ENCODE data around the gene NLRP14.

DNA sequence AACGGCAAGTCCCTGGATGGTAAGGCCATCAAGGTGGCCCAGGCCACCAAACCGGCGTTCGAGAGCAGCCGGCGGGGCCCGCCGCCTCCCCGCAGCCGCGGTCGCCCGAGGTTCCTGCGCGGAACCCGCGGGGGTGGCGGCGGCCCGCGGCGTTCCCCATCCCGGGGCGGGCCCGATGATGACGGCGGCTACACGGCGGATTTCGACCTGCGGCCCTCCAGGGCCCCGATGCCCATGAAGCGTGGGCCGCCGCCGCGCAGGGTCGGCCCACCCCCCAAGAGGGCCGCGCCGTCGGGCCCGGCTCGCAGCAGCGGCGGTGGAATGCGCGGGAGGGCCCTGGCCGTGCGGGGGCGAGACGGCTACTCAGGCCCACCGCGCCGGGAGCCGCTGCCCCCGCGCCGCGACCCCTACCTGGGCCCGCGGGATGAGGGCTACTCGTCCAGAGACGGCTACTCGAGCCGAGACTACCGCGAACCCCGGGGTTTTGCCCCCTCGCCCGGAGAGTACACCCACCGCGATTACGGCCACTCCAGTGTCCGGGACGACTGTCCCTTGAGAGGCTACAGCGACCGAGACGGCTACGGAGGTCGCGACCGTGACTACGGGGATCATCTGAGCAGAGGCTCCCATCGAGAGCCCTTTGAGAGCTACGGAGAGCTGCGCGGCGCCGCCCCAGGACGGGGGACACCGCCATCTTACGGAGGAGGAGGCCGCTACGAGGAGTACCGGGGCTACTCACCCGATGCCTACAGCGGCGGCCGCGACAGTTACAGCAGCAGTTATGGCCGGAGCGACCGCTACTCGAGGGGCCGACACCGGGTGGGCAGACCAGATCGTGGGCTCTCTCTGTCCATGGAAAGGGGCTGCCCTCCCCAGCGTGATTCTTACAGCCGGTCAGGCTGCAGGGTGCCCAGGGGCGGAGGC is 69.3 kb downstream of the NLRP14 start:
- TF ChIP-seq, protein P1, sequence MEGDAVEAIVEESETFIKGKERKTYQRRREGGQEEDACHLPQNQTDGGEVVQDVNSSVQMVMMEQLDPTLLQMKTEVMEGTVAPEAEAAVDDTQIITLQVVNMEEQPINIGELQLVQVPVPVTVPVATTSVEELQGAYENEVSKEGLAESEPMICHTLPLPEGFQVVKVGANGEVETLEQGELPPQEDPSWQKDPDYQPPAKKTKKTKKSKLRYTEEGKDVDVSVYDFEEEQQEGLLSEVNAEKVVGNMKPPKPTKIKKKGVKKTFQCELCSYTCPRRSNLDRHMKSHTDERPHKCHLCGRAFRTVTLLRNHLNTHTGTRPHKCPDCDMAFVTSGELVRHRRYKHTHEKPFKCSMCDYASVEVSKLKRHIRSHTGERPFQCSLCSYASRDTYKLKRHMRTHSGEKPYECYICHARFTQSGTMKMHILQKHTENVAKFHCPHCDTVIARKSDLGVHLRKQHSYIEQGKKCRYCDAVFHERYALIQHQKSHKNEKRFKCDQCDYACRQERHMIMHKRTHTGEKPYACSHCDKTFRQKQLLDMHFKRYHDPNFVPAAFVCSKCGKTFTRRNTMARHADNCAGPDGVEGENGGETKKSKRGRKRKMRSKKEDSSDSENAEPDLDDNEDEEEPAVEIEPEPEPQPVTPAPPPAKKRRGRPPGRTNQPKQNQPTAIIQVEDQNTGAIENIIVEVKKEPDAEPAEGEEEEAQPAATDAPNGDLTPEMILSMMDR (IDR thresholded peaks at IDR 0.05; ENCODE audit: insufficient read depth, low read length), result no peak
- TF ChIP-seq POLR2AphosphoS5 (IDR thresholded peaks at IDR 0.05; ENCODE audit: low read depth) (no peak), SPI1 (IDR thresholded peaks at IDR 0.05; ENCODE audit: borderline replicate concordance, low read depth) (no peak), GABPA (IDR thresholded peaks at IDR 0.05; ENCODE audit: low read depth) (no peak)
- TF ChIP-seq, protein P2, sequence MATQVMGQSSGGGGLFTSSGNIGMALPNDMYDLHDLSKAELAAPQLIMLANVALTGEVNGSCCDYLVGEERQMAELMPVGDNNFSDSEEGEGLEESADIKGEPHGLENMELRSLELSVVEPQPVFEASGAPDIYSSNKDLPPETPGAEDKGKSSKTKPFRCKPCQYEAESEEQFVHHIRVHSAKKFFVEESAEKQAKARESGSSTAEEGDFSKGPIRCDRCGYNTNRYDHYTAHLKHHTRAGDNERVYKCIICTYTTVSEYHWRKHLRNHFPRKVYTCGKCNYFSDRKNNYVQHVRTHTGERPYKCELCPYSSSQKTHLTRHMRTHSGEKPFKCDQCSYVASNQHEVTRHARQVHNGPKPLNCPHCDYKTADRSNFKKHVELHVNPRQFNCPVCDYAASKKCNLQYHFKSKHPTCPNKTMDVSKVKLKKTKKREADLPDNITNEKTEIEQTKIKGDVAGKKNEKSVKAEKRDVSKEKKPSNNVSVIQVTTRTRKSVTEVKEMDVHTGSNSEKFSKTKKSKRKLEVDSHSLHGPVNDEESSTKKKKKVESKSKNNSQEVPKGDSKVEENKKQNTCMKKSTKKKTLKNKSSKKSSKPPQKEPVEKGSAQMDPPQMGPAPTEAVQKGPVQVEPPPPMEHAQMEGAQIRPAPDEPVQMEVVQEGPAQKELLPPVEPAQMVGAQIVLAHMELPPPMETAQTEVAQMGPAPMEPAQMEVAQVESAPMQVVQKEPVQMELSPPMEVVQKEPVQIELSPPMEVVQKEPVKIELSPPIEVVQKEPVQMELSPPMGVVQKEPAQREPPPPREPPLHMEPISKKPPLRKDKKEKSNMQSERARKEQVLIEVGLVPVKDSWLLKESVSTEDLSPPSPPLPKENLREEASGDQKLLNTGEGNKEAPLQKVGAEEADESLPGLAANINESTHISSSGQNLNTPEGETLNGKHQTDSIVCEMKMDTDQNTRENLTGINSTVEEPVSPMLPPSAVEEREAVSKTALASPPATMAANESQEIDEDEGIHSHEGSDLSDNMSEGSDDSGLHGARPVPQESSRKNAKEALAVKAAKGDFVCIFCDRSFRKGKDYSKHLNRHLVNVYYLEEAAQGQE (IDR thresholded peaks at IDR 0.05; ENCODE audit: insufficient replicate concordance, low read depth), result no peak
